ENCODE measurements around the gene KIF9.
"Not testable (repeated sequence)": the region's sequence is repeated elsewhere in the genome, so short reads cannot be mapped to it uniquely, and the experiment has no call there.

The KIF9 gene

DNA sequence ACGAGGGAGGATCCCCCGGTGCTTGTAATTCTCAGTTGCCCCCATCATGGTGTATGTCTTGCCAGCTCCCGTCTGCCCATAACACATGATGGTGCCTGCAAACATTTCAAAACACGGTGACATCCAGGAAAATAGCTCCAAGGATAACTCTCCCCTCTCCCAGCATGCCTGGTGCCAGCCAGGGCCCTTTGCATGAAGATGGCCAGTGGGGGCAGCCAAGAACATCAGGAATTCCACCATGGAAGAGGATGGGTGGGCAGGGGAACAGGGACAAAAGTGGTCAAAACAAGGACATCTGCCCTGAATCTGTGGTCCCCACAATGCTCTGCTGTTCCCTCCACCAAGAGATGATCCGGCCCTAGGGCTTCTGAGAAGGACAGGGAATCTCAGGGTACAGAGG, 9.0 kb downstream of the KIF9 start:
- no peak overlapping the region for H3K27ac ChIP-seq (ENCODE audit: low read depth, low read length, severe bottlenecking)
- H3K36me3 ChIP-seq (ENCODE audit: control insufficient read depth, insufficient read depth, low read length), result no peaks in the 10 kb centered on the region
- no peaks in the 10 kb centered on the region for H3K4me1 ChIP-seq (ENCODE audit: control insufficient read depth, insufficient read depth, low read length, poor library complexity, severe bottlenecking)
- H3K9me3 ChIP-seq (ENCODE audit: control insufficient read depth, low read length), result no peaks in the 10 kb centered on the region
- 93% methylated on average over 4 to 5 of the region's 5 CpGs for WGBS, 2 experiments (ENCODE audit: insufficient coverage in 2 of 2)
- no peak overlapping the region for H3K4me3 ChIP-seq (ENCODE audit: extremely low read depth, insufficient read depth, low read length, poor library complexity, severe bottlenecking)

DNA sequence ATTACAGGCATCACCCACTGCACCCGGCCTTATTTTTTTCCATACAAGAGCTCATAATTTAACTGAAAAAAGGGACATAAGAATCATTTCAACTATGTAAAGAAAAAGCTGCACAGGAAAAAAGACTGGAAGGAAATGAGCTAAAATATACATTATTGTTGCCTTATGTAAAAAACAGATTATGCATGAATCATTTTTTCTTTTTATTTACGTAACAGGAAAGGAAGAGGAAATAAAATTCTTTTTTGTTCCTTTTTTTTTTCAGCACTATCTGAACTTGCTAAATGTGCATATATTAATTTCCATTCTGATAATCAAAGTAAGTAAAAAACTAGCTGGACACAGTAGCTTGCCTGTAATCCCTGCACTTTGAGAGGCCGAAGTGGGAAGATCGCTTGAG, 12.1 kb downstream of the KIF9 start:
- 100% methylated on average over 2 of the region's 4 CpGs; no CpG with 5 or more reads in 1 of the 2 experiments for WGBS, 2 experiments (ENCODE audit: insufficient coverage in 2 of 2)
- no peaks in the 10 kb centered on the region for H3K36me3 ChIP-seq (ENCODE audit: control insufficient read depth, insufficient read depth, low read length)

DNA sequence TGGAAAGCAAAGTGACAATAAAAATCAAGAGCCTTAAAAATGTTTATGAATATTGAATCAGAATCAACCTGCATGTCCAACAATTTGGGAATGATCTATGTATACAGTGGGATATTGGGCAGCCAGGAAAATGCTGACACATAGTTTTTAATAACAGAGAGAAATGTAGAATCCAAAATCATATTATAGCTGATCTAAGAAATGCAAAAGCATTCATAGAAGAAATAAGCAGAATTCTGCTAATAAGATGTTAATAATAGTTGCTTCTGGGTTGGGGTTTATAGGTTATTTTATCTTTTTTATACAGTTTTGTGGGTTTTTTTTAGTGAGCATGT, 15.1 kb downstream of the KIF9 start:
- H3K4me3 ChIP-seq (ENCODE audit: extremely low read depth, insufficient read depth, low read length, poor library complexity, severe bottlenecking), result no peak overlapping the region
- H3K9me3 ChIP-seq (ENCODE audit: control insufficient read depth, low read length), result no peaks in the 10 kb centered on the region
- H3K4me1 ChIP-seq (ENCODE audit: control insufficient read depth, insufficient read depth, low read length, poor library complexity, severe bottlenecking), result peaks cover 12% of the 10 kb centered on the region
- H3K36me3 ChIP-seq (ENCODE audit: control insufficient read depth, insufficient read depth, low read length), result no peaks in the 10 kb centered on the region
- no peak overlapping the region for H3K27ac ChIP-seq (ENCODE audit: low read depth, low read length, severe bottlenecking)

More for the DNA sequence above, 12.1 kb downstream of the KIF9 start:
- H3K9me3 ChIP-seq (ENCODE audit: control insufficient read depth, low read length), result no peaks in the 10 kb centered on the region
- H3K4me3 ChIP-seq (ENCODE audit: extremely low read depth, insufficient read depth, low read length, poor library complexity, severe bottlenecking), result no peak overlapping the region
- peaks cover 12% of the 10 kb centered on the region for H3K4me1 ChIP-seq (ENCODE audit: control insufficient read depth, insufficient read depth, low read length, poor library complexity, severe bottlenecking)
- no peak overlapping the region for H3K27ac ChIP-seq (ENCODE audit: low read depth, low read length, severe bottlenecking)

GRCh38 chr3:47266709-47267489, 15.7 kb downstream of the KIF9 start:
- H3K27ac ChIP-seq (ENCODE audit: low read depth, low read length, severe bottlenecking), result no peak overlapping the region
- H3K9me3 ChIP-seq (ENCODE audit: control insufficient read depth, low read length), result no peaks in the 10 kb centered on the region
- H3K4me3 ChIP-seq (ENCODE audit: extremely low read depth, insufficient read depth, low read length, poor library complexity, severe bottlenecking), result no peak overlapping the region
- H3K36me3 ChIP-seq (ENCODE audit: control insufficient read depth, insufficient read depth, low read length), result no peaks in the 10 kb centered on the region
- H3K4me1 ChIP-seq (ENCODE audit: control insufficient read depth, insufficient read depth, low read length, poor library complexity, severe bottlenecking), result peaks cover 12% of the 10 kb centered on the region
- WGBS, 2 experiments (ENCODE audit: insufficient coverage in 2 of 2), result 90 to 94% methylated on average over 7 of the region's 11 CpGs

GRCh38 chr3:47265725-47266428, 16.7 kb downstream of the KIF9 start:
- 85 to 93% methylated on average over 6 to 7 of the region's 10 CpGs for WGBS, 2 experiments (ENCODE audit: insufficient coverage in 2 of 2)
- no peaks in the 10 kb centered on the region for H3K36me3 ChIP-seq (ENCODE audit: control insufficient read depth, insufficient read depth, low read length)
- H3K9me3 ChIP-seq (ENCODE audit: control insufficient read depth, low read length), result no peaks in the 10 kb centered on the region
- peaks cover 12% of the 10 kb centered on the region for H3K4me1 ChIP-seq (ENCODE audit: control insufficient read depth, insufficient read depth, low read length, poor library complexity, severe bottlenecking)
- H3K27ac ChIP-seq (ENCODE audit: low read depth, low read length, severe bottlenecking), result no peak overlapping the region
- no peak overlapping the region for H3K4me3 ChIP-seq (ENCODE audit: extremely low read depth, insufficient read depth, low read length, poor library complexity, severe bottlenecking)

- no peaks in the 10 kb centered on the region for H3K9me3 ChIP-seq (ENCODE audit: control insufficient read depth, low read length)
- 100% methylated on average over 1 of the region's 1 CpG for WGBS, 2 experiments (ENCODE audit: insufficient coverage in 2 of 2)
- H3K36me3 ChIP-seq (ENCODE audit: control insufficient read depth, insufficient read depth, low read length), result no peaks in the 10 kb centered on the region
- peaks cover 12% of the 10 kb centered on the region for H3K4me1 ChIP-seq (ENCODE audit: control insufficient read depth, insufficient read depth, low read length, poor library complexity, severe bottlenecking)
- H3K4me3 ChIP-seq (ENCODE audit: extremely low read depth, insufficient read depth, low read length, poor library complexity, severe bottlenecking), result no peak overlapping the region
- H3K27ac ChIP-seq (ENCODE audit: low read depth, low read length, severe bottlenecking), result no peak overlapping the region
Measured at GRCh38 chr3:47265008-47265407, 17.6 kb downstream of the KIF9 start.

DNA sequence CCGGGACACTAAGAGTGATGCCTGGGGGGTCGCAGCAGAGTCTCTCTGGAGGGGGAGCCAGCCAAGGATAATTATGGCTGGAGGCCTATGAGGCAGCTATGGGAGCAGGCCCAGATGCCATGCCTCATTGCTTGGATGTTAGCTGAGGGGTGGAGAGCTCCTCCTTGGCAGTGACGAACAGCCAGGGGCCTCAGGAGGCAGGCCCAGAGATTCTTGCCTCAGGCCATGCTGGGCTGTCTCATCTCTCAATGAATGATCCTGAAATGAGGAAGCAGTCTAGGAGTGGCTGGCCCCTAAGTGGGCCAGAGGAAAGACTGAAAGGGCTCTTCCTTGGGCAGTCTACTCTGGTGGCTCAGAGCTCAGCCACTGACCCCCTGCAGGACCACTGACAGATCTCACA, 21.3 kb downstream of the KIF9 start:
- Histone ChIP-seq H3K9me3 (ENCODE audit: control insufficient read depth, low read length) (no peaks in the 10 kb centered on the region), H3K27ac (ENCODE audit: low read depth, low read length, severe bottlenecking) (no peak overlapping the region), H3K36me3 (ENCODE audit: control insufficient read depth, insufficient read depth, low read length) (no peaks in the 10 kb centered on the region), H3K4me3 (ENCODE audit: extremely low read depth, insufficient read depth, low read length, poor library complexity, severe bottlenecking) (no peak overlapping the region), H3K4me1 (ENCODE audit: control insufficient read depth, insufficient read depth, low read length, poor library complexity, severe bottlenecking) (no peaks in the 10 kb centered on the region)
- WGBS, 2 experiments (ENCODE audit: insufficient coverage in 2 of 2), result 86 to 90% methylated on average over 3 of the region's 3 CpGs

DNA sequence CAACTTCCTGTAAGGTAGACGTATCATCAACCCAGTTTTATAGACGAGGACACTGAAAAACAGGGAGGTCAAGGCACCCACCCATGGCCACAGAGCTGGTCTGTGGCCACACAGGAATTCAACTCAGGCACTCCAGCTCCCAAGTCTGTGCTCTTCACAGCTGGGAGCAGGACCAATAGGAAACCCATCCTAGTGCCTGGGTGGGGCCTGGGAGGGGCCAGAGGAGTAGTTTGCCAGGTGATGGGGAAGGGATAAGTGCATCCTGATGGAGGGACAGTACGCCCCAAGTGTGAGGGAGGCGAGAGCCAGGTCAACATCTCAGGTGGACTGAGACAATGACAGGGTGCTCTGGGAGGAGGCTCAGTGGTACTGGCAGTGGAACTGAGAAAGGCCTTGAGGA, 22.0 kb downstream of the KIF9 start:
- H3K27ac ChIP-seq (ENCODE audit: low read depth, low read length, severe bottlenecking), result no peak overlapping the region
- 91 to 93% methylated on average over 4 of the region's 4 CpGs for WGBS, 2 experiments (ENCODE audit: insufficient coverage in 2 of 2)
- H3K4me3 ChIP-seq (ENCODE audit: extremely low read depth, insufficient read depth, low read length, poor library complexity, severe bottlenecking), result no peak overlapping the region
- H3K4me1 ChIP-seq (ENCODE audit: control insufficient read depth, insufficient read depth, low read length, poor library complexity, severe bottlenecking), result no peaks in the 10 kb centered on the region
- H3K9me3 ChIP-seq (ENCODE audit: control insufficient read depth, low read length), result no peaks in the 10 kb centered on the region
- no peaks in the 10 kb centered on the region for H3K36me3 ChIP-seq (ENCODE audit: control insufficient read depth, insufficient read depth, low read length)

DNA sequence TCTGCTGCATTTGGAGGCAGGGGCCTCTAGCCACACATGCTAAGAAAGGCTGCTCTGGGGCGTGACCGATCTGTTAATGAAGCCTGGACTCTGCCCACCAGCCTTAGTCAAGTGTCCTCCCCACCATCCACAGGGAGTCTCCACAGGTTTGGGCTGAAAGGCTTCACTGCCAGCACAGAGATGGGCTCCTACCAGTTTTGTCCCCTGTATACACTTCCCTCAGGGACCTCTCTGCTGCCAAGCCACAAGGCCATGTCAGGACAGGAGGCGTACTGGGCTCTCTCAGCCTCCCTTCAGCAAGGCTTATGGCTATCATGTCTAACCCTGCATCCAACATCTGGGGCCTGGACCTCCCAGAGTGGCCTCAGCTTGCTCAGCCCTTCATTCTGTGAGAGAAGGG, 23.5 kb downstream of the KIF9 start:
- no peaks in the 10 kb centered on the region for H3K36me3 ChIP-seq (ENCODE audit: control insufficient read depth, insufficient read depth, low read length)
- H3K9me3 ChIP-seq (ENCODE audit: control insufficient read depth, low read length), result no peaks in the 10 kb centered on the region
- no peak overlapping the region for H3K4me3 ChIP-seq (ENCODE audit: extremely low read depth, insufficient read depth, low read length, poor library complexity, severe bottlenecking)
- WGBS, 2 experiments (ENCODE audit: insufficient coverage in 2 of 2), result 92 to 94% methylated on average over 3 of the region's 3 CpGs
- H3K4me1 ChIP-seq (ENCODE audit: control insufficient read depth, insufficient read depth, low read length, poor library complexity, severe bottlenecking), result no peaks in the 10 kb centered on the region
- H3K27ac ChIP-seq (ENCODE audit: low read depth, low read length, severe bottlenecking), result no peak overlapping the region

DNA sequence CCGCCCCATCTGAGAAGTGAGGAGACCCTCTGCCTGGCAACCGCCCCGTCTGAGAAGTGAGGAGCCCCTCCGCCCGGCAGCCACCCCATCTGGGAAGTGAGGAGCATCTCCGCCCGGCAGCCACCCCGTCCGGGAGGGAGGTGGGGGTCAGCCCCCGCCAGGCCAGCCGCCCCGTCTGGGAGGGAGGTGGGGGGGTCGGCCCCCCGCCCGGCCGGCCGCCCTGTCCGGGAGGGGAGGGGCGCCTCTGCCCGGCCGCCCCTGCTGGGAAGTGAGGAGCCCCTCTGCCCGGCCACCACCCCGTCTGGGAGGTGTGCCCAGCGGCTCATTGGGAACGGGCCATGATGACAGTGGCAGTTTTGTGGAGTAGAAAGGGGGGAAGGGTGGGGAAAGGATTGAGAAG, 26.3 kb downstream of the KIF9 start:
- H3K27ac ChIP-seq (ENCODE audit: low read depth, low read length, severe bottlenecking); H3K36me3 ChIP-seq (ENCODE audit: control insufficient read depth, insufficient read depth, low read length); H3K9me3 ChIP-seq (ENCODE audit: control insufficient read depth, low read length); H3K4me1 ChIP-seq (ENCODE audit: control insufficient read depth, insufficient read depth, low read length, poor library complexity, severe bottlenecking); H3K4me3 ChIP-seq (ENCODE audit: extremely low read depth, insufficient read depth, low read length, poor library complexity, severe bottlenecking): not testable (repeated sequence)
- WGBS, 2 experiments (ENCODE audit: insufficient coverage in 2 of 2), result 93 to 96% methylated on average over 5 to 12 of the region's 25 CpGs

DNA sequence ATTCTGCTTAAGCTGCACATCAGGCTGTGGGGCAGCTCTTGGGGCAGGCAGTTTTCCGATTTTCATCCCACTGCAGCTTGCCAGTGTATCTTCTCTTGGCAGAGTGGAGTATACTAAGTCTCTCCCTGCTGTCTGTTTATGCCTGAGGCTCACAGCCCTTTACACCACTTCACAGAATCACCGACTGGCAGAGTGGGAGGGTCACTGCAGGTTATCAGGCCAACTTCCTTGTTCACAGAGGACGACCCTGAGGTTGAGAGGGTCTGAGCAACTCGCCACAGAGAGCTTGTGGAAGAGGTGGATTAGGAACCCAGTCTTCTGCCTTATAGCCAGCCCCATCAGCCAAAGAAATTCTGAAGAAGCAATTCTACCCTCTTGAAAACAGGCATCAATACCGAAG, 30.9 kb downstream of the KIF9 start:
- 62 to 89% methylated on average over 2 to 3 of the region's 5 CpGs for WGBS, 2 experiments (ENCODE audit: insufficient coverage in 2 of 2)
- no peak overlapping the region for H3K4me3 ChIP-seq (ENCODE audit: extremely low read depth, insufficient read depth, low read length, poor library complexity, severe bottlenecking)

More for the DNA sequence above, 30.9 kb downstream of the KIF9 start:
- no peak overlapping the region for H3K27ac ChIP-seq (ENCODE audit: low read depth, low read length, severe bottlenecking)
- H3K36me3 ChIP-seq (ENCODE audit: control insufficient read depth, insufficient read depth, low read length), result no peaks in the 10 kb centered on the region
- no peaks in the 10 kb centered on the region for H3K9me3 ChIP-seq (ENCODE audit: control insufficient read depth, low read length)
- no peaks in the 10 kb centered on the region for H3K4me1 ChIP-seq (ENCODE audit: control insufficient read depth, insufficient read depth, low read length, poor library complexity, severe bottlenecking)
